Measurements from ENCODE around the gene PNKD. TPM values are rescaled to one million over a fixed set of nuclear protein-coding genes. Genes with fewer than 3 reads are reported as not detected.

The PNKD gene
- total RNA-seq, 1 experiment from 2014 or later: 58.1 TPM

DNA sequence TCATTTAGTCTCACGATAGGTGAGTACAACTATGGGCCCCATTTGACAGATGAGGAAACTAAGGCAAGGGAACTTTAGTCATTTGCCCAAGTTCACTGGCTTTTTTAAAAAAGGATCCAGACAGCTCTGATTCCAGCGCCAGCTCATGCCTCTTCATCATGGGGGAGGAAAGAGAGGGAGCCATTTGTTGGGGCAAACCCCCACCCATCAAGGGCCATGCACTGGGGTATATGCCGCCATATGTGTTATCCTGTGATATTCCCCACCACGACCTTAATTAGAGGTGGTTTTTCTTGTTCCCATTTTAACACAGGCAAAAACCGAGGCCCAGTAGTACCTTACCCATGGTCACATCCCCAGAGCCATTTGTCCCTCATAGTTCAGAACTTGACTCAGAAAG, 10.2 kb upstream of the PNKD start:
- intact Hi-C loops (cut with micrococcal nuclease): no loop called here
- Histone ChIP-seq H3K9me2 (ENCODE audit: insufficient read depth) (no peaks in the 10 kb centered on the region), H3K36me3 (ENCODE audit: control insufficient read depth in 1 of 2, insufficient read depth in 2 of 2, low read length in 2 of 2) (peaks cover 5 to 9% of the 10 kb centered on the region in 2 experiments; a peak in 3 of 4 replicates), H3K4me3 (replicated peaks in 1 of 2; ENCODE audit: low read depth in 1 of 2, low read length in 2 of 2) (no peak overlapping the region), H4K20me1 (ENCODE audit: insufficient read depth) (no peaks in the 10 kb centered on the region), H3K27me3 (ENCODE audit: insufficient read depth, low read length) (no peaks in the 10 kb centered on the region), H3K27ac (ENCODE audit: low read depth, low read length) (no peak overlapping the region), H2AFZ (ENCODE audit: low read depth, low read length, poor library complexity, severe bottlenecking) (no peak overlapping the region), H3K79me2 (ENCODE audit: insufficient read depth, low read length) (no peaks in the 10 kb centered on the region), H3K4me2 (ENCODE audit: low read length) (no peak overlapping the region), H3K4me1 (ENCODE audit: control insufficient read depth in 1 of 2, insufficient read depth in 2 of 2, low read length in 2 of 2) (peaks cover 0 to 5% of the 10 kb centered on the region in 2 experiments; a peak in 1 of 4 replicates), H3K9me3 (ENCODE audit: control insufficient read depth in 1 of 2, insufficient read depth in 1 of 2, low read depth in 1 of 2, low read length in 2 of 2) (no peaks in the 10 kb centered on the region), H3K9ac (ENCODE audit: low read length) (no peak overlapping the region)
- ChIA-PET CTCF (no interaction called here), POLR2A (no interaction called here), RAD21 (ENCODE audit: low non-redundant PET in 1 of 2, low total read pairs in 2 of 2, uncharacterized antibody in 2 of 2, unreplicated experiment in 2 of 2) (no interaction called here)
- no peak for TF ChIP-seq ZFX (IDR thresholded peaks at IDR 0.05)
- no peak for TF ChIP-seq CEBPB (IDR thresholded peaks at IDR 0.05; ENCODE audit: low read depth)
- no peak for TF ChIP-seq TCF7L2 (IDR thresholded peaks at IDR 0.05; ENCODE audit: borderline replicate concordance, extremely low read depth, insufficient read depth, insufficient read length)
- TF ChIP-seq, protein P1, sequence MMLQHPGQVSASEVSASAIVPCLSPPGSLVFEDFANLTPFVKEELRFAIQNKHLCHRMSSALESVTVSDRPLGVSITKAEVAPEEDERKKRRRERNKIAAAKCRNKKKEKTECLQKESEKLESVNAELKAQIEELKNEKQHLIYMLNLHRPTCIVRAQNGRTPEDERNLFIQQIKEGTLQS (IDR thresholded peaks at IDR 0.05): no peak
- TF ChIP-seq ZNF274 (IDR thresholded peaks at IDR 0.05; ENCODE audit: low read depth, low read length): no peak
- no peak for TF ChIP-seq EZH2phosphoT487 (IDR thresholded peaks at IDR 0.05; ENCODE audit: borderline replicate concordance)
- TF ChIP-seq CBX3 (IDR thresholded peaks at IDR 0.05; ENCODE audit: low read depth): no peak
- no peak for TF ChIP-seq SP1 (IDR thresholded peaks at IDR 0.05; ENCODE audit: low read depth)
- no peak for TF ChIP-seq EZH2 (IDR thresholded peaks at IDR 0.05)
- TF ChIP-seq, protein P2, sequence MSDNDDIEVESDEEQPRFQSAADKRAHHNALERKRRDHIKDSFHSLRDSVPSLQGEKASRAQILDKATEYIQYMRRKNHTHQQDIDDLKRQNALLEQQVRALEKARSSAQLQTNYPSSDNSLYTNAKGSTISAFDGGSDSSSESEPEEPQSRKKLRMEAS (IDR thresholded peaks at IDR 0.05): no peak
- no peak for TF ChIP-seq POLR2A (IDR thresholded peaks at IDR 0.05; ENCODE audit: borderline replicate concordance, extremely low read depth, insufficient read depth, insufficient read length)
- TF ChIP-seq SRF (IDR thresholded peaks at IDR 0.05; ENCODE audit: low read depth): no peak
- no peak for TF ChIP-seq ELF1 (IDR thresholded peaks at IDR 0.05; ENCODE audit: borderline replicate concordance, low read depth)
- TF ChIP-seq, protein P3, sequence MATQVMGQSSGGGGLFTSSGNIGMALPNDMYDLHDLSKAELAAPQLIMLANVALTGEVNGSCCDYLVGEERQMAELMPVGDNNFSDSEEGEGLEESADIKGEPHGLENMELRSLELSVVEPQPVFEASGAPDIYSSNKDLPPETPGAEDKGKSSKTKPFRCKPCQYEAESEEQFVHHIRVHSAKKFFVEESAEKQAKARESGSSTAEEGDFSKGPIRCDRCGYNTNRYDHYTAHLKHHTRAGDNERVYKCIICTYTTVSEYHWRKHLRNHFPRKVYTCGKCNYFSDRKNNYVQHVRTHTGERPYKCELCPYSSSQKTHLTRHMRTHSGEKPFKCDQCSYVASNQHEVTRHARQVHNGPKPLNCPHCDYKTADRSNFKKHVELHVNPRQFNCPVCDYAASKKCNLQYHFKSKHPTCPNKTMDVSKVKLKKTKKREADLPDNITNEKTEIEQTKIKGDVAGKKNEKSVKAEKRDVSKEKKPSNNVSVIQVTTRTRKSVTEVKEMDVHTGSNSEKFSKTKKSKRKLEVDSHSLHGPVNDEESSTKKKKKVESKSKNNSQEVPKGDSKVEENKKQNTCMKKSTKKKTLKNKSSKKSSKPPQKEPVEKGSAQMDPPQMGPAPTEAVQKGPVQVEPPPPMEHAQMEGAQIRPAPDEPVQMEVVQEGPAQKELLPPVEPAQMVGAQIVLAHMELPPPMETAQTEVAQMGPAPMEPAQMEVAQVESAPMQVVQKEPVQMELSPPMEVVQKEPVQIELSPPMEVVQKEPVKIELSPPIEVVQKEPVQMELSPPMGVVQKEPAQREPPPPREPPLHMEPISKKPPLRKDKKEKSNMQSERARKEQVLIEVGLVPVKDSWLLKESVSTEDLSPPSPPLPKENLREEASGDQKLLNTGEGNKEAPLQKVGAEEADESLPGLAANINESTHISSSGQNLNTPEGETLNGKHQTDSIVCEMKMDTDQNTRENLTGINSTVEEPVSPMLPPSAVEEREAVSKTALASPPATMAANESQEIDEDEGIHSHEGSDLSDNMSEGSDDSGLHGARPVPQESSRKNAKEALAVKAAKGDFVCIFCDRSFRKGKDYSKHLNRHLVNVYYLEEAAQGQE (IDR thresholded peaks at IDR 0.05; ENCODE audit: low read depth): no peak
- no peak for TF ChIP-seq JUND (IDR thresholded peaks at IDR 0.05)
- no peak for TF ChIP-seq FOSL1 (IDR thresholded peaks at IDR 0.05; ENCODE audit: low read depth)
- TF ChIP-seq EGR1 (IDR thresholded peaks at IDR 0.05; ENCODE audit: low read depth): no peak
- no peak for TF ChIP-seq SIN3A (IDR thresholded peaks at IDR 0.05; ENCODE audit: low read depth)
- ATAC-seq: no peak
- no TSS peak for BruUV-seq (replicated peaks)
- DNase-seq (ENCODE audit: low read depth, low spot score): no peak
